OCI-LY3 (cell line): ENCODE measurements around the gene MESP1.

ENCODE experiments used
- CTCF ChIP-seq: fragments of 200-600, 300-600 bp; sonication (generic); IDR thresholded peaks from 2 replicates; pipeline ENCODE4 v1.5.1; 2014; ENCODE audit warnings: antibody characterized with exemption, low read length, low read depth
- EZH2phosphoT487 ChIP-seq: fragments of 200-600 bp; shearing (Covaris generic); IDR thresholded peaks from 2 replicates; pipeline ENCODE4 v1.6.1; 2018; ENCODE audit warnings: antibody characterized with exemption, mixed run types, low read depth

- TF ChIP-seq CTCF (no peak), EZH2phosphoT487 (no peak)
Measured at GRCh38 chr15:89758981-89759380, 7.9 kb upstream of the MESP1 start.
